GM21515 (cell line): ENCODE data around the gene EPHA5.
"Not testable (repeated sequence)": the region's sequence is repeated elsewhere in the genome, so short reads cannot be mapped to it uniquely, and the experiment has no call there.

Source experiments
- ATAC-seq: cut with Tn5 transposase; IDR thresholded peaks from one replicate; pipeline ENCODE4 v1.9.1; 2021; ENCODE audit not compliant: unreplicated experiment

Gene EPHA5

DNA sequence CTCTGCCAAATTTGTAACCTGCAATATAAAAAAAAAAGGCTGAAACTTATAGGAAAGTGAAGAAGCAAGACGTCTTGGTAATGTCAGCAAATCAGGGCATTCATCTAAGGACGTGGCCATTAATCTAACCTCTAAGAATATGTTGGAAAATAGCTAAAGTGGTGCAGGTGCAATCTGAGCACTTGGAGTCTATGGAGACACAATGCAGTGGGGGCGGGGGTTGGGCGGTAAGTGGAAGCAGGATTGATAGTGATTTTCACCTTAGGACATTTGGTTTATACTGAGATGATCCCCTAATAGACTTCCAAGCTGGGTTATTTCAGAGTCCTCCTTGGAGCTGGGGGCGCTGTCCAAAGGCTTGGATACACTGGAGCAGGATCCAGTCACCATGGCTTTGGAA is 283.4 kb downstream of the EPHA5 start:
- no peak for ATAC-seq

DNA sequence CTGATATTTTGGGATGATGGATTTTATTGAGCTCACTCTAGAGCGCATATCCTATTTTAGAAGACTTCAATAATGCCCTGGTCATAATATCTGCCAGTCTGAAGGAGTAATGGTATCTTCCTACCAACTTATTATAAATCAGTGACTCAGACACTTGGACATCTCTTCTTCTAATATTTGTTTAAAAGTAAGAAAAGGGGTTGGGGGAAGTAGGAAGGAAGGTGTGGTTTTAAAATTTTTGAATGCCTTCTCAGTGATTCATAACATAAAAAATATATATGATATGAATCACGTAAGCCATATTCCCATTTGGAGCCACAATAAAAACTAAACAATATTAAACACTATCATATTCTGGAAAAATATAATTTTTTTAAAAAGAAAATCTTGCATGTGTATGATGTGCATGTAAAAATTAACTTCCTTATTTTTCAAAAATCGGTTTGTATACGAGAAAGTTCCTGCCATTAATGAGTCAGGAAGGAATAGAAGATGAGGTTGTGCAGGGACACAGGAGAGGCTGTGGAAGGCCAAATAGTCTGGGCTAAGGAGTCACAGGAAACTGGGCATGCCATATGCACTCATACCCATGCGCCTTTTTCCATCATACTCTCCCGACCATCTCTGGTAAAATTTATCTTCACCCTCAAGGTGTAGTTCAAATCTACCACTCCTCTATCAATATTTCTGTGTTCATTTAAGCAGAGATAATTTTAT is 286.5 kb downstream of the EPHA5 start:
- no peak for ATAC-seq

DNA sequence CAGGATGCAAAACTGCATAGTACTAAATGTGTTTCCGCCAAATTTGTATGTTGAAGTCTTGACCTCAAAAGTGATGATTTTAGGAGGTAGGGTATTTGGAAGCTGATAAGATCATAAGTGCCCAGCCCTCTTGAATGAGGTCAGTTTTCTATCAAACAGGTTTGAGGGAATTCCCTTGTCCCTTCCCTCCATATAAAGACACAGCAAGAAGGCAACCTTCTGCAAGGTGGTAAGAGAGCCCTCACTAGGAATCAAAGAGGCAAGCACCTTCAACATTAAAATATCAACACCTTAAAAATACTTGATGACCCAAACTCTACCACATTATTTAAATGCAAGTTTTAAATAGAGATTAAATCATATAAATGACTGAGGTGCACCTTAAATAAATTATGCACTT is 288.6 kb downstream of the EPHA5 start:
- no peak for ATAC-seq

DNA sequence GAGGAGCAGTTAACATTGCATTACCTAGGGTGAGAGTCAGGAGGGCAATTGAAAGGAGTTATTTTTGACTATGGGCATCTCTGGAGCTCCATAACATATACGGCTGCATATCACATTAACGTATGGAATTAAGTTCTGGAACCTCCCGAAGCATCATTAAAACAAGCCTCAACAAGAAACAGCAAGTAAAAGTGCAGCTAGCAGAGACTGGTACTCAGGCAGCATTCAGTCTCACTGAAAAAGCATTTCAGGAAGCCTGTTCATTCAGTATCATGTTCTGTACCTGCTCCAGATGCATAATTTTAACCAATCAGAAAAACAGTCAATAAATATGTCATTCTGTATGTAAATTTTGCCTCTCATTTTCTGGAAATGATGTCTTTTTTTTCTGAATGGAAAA is 299.6 kb downstream of the EPHA5 start:
- ATAC-seq: no peak

GRCh38 chr4:65367306-65367705 is 303.0 kb downstream of the EPHA5 start:
- no peak for ATAC-seq

DNA sequence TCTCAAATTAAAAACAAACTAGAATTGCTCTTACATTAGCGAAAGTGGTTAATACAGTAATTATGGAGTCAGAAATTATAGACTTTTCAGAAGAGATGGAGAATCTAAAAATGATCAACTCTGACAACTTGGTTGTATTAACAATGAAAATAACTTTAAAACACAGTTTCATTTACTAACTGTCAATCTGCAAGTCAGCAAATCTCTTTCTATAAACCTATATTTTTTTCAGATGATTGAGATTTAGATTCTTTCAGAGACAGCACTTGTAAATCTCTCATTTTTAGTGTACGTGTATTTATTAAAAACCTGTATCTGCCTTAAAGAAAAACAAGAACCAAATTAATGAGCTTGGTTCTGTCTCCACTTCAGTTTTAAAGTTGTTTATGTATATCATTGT is 311.4 kb downstream of the EPHA5 start:
- no peak for ATAC-seq

- no peak for ATAC-seq
These were observed 317.2 kb downstream of the EPHA5 start for GRCh38 chr4:65353098-65353497.

- ATAC-seq: no peak
These were observed 325.9 kb downstream of the EPHA5 start for GRCh38 chr4:65344278-65344825.

- ATAC-seq: no peak
These were observed 326.9 kb downstream of the EPHA5 start for GRCh38 chr4:65343342-65343741.

DNA sequence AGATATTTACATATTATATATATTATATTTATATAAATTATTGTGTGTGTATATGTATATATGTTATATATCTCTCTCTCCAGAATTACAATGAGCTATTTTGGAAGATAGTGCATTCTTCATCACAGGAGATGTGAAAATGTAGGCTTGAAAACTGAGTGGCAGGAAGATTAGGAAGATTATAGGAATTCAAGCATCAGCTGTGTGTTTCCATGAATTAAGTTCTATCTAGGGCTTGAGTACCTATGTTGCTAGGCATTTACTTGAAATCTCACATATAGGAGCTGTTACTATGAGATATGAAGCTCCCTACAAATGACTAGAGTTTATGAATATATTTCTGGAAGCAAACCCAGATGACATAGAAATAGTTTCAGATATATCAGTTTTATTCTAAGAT is 328.7 kb downstream of the EPHA5 start:
- ATAC-seq: no peak

DNA sequence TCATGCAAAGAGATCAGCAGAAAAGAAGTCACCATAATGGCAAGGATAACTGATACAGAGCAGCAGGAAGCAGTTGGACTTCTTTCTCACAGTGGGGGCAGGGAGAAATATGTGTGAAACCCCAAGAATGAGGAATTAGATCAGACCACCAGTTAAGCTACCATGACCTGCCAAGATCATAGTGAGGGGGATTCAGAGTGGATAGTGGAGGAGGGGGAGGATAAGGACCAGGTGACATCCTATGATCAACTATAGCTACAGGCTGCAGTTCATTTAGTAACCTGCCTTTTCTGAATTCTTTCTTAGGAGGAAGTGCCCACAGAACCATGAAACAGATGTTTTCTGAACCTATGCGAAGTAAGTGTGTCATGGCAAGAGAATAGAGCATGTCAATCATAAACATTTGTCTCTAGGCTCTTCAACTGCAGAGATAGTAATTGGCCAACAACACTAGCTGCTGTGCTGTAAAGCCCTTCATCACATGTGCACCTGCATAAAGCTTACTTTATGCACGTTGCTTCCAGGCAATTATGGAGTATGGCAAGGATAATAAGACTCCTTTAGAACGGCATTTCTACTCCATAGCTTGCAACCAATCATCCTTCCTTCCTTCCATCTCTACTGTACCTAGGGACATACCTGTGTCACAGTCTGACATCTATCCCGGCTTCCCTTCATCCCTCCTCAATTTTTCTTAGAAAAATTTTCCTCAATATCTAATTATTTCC is 329.7 kb downstream of the EPHA5 start:
- ATAC-seq: no peak

DNA sequence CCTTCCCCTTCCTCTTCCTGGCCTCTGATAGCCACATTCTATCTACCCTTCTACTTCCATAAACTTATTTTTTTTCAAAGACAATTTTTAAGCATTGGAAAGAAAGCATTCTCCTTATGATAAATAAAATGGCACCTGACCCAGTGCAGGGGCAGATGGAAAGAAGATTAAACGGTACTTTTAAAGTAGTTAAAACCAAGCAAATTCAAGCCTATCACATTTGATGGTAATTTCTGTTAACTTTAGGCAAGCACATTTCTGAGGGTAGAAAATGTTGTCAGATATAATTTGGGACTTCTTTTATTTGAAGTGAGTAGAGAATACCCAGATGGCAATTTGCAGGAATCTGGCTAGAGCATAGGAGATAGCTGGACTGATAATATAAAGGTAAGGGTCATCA is 332.9 kb downstream of the EPHA5 start:
- ATAC-seq: no peak

DNA sequence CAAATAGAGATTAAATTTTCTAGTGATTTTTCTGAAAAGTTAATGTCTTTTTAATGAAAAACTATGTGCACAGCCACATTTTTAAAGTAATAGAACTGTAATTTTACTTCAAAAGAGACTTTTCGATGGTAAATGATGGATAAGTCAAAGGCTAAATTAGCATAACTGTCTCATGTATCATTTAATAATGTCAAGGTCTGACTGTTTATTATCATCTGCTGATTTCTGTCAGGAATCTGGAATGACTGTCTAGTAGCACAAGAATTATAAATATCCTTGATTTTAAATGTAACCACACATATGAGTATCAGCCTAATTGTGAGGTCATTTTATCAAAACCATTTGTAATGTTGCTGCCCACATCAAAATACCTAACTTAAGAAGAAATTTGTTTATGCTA is 333.8 kb downstream of the EPHA5 start:
- no peak for ATAC-seq

- ATAC-seq: no peak
These were observed 353.8 kb downstream of the EPHA5 start for GRCh38 chr4:65316534-65316933.

DNA sequence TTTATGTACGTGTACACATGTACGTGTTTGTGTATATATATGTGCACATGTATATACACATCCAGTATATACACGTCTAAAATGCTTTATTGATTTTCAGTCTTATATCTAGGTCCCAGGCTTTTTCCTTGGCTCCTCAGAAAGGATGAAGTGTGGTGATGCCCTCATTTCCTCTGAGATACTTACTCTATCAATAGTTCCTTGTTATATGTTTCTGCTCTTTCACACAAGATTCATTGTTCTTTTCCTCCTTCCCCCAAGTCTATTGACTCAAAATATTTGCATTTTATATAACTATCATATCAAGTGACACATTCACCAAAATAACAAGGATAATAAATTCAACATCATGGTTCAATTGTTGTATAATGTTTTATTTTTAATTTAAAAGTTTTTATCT is 359.2 kb downstream of the EPHA5 start:
- no peak for ATAC-seq

DNA sequence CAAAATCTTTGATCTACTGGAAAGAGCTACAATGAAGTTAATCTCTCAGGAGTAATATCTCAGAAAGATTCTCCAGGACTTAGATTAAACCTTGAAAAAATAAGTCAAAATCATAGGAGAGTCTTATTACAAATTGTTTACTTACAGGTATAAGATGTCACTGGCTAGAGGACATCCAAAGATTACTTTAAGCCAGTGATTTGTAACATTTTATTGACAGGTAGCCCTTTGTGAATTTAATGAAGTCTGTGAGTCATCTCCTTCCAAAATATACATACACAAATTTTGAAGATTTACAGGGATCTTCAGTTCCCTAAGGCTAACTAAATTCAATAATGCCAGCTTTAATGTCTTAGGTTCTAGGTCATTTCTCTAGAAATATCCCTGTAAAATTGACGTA is 359.7 kb downstream of the EPHA5 start:
- no peak for ATAC-seq

GRCh38 chr4:65308626-65309025 is 361.7 kb downstream of the EPHA5 start:
- not testable (repeated sequence) for ATAC-seq

DNA sequence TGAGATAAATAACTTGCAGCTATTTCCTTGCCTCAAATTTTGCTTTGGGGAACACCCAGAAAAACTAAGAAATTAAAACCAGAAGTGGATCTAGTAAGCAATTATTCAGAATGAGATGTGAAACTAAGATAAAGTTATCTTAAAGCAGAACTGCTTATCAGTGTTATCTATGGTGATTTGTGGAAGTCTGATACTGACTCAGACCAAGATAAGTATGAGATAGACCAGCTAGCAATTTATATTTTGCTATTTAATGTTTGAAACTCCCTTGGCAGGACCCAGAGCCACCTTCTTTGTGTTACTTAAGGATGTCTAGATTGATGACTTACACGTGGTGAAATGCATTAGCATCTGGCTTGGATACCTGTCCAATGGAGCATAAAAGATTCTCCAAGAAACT is 368.1 kb downstream of the EPHA5 start:
- no peak for ATAC-seq

DNA sequence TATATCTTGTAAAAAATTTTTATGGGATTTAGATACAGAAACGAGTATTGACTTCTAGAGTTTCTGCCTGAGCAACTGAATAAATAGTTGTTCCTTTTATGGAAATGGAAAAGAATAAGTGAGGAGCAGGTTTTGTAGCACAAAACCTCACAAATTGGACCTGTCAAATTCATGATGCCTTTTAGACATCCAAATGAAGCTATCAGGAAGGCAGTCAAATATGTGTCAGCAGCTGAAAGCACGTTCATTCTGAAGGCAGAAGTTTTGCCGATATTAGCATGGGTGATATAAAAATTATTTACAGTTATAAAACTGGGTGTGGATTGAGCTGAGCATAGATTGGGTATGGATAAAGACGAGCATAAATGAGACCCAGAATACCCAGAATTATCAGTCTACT is 374.0 kb downstream of the EPHA5 start:
- ATAC-seq: no peak

DNA sequence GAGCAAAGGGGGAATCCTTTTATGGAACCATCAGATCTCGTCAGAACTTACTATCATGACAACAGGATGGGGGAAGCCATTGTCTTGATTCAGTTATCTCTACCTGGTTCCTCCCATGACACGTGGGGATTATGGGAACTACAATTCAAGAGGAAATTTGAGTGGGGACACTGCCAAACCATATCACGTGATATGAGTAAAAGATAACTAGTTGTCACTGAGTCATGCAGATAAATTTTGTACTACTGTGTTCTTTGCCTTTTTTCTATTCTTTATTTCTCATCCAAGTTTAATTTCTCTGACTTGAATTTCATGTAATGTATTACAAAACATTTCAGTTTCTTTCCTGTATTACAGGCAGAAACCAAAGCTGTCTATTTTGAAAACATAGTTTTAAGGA is 383.2 kb downstream of the EPHA5 start:
- ATAC-seq: no peak
